Activated CD8-positive, alpha-beta memory T cell treated with anti-CD3 and anti-CD28 coated beads for 36 hours (primary cell): ENCODE results near the gene FUCA2. TPM values are rescaled to one million over a fixed set of nuclear protein-coding genes. Genes with fewer than 3 reads are reported as not detected.
"Not testable (repeated sequence)": the region's sequence is repeated elsewhere in the genome, so short reads cannot be mapped to it uniquely, and the experiment has no call there.

Experiments used
- CTCF ChIA-PET: fragments of 350-600 bp; sonication (Branson Sonifier 250); formaldehyde crosslinking; loops from one replicate; lab custom pipeline; 2021; ENCODE audit warnings: antibody characterized with exemption; lab: Charles Lee
- POLR2A ChIA-PET: fragments of 350-600 bp; sonication (Branson Sonifier 250); formaldehyde crosslinking; loops from one replicate; lab custom pipeline; 2021; ENCODE audit warnings: antibody characterized with exemption; lab: Charles Lee
- total RNA-seq, 2 experiments: library from RNA; stranded (reverse); gene quantifications; one replicate each; pipeline ENCODE4 v1.2.3, GENCODE V29; 2021

Gene FUCA2
- total RNA-seq, 2 experiments from 2014 or later, result 12.3 to 13.4 TPM

GRCh38 chr6:143506620-143507019, 4.9 kb downstream of the FUCA2 start:
- ChIA-PET CTCF (interaction anchor here (0.7 kb wide), 1 partner anchor 75 kb away, joined by 3 read pairs; no protein-coding TSS in a partner anchor), POLR2A (no interaction called here)

GRCh38 chr6:143506199-143506598, 5.3 kb downstream of the FUCA2 start:
- ChIA-PET POLR2A (no interaction called here), CTCF (interaction anchor here (0.7 kb wide), 2 partner anchors 75 to 166 kb away, joined by 3 read pairs; no protein-coding TSS in a partner anchor)

GRCh38 chr6:143505537-143505936, 6.0 kb downstream of the FUCA2 start:
- ChIA-PET POLR2A (no interaction called here), CTCF (interaction anchor here (0.5 to 1.4 kb wide), 4 partner anchors 62 to 166 kb away, joined by 3 read pairs; no protein-coding TSS in a partner anchor)

GRCh38 chr6:143505111-143505510, 6.4 kb downstream of the FUCA2 start:
- CTCF ChIA-PET, result interaction anchor here (0.9 to 1.4 kb wide), 2 partner anchors 63 to 78 kb away, joined by 3 read pairs; no protein-coding TSS in a partner anchor
- POLR2A ChIA-PET, result no interaction called here

GRCh38 chr6:143504369-143504768, 7.2 kb downstream of the FUCA2 start:
- ChIA-PET CTCF (interaction anchor here (1.4 kb wide), 1 partner anchor 77 kb away, joined by 3 read pairs; no protein-coding TSS in a partner anchor), POLR2A (no interaction called here)

- ChIA-PET POLR2A (no interaction called here), CTCF (interaction anchor here (1.4 kb wide), 1 partner anchor 10 kb away, joined by 4 read pairs; no protein-coding TSS in a partner anchor)
Observed at GRCh38 chr6:143501851-143502250, 9.7 kb downstream of the FUCA2 start.

GRCh38 chr6:143498428-143498827, 13.1 kb downstream of the FUCA2 start:
- CTCF ChIA-PET, result no interaction called here
- POLR2A ChIA-PET, result no interaction called here

GRCh38 chr6:143496974-143497373, 14.5 kb downstream of the FUCA2 start:
- CTCF ChIA-PET, result no interaction called here
- POLR2A ChIA-PET, result no interaction called here

- CTCF ChIA-PET, result interaction anchor here (1.3 kb wide), 1 partner anchor 21 kb away, joined by 3 read pairs; the partner anchor contains the start of gene FUCA2
Observed at GRCh38 chr6:143490775-143491174, 20.7 kb downstream of the FUCA2 start.

GRCh38 chr6:143490244-143490643, 21.3 kb downstream of the FUCA2 start:
- ChIA-PET POLR2A (no interaction called here), CTCF (interaction anchor here (1.3 kb wide), 1 partner anchor 22 kb away, joined by 3 read pairs; the partner anchor contains the start of gene FUCA2)

More at GRCh38 chr6:143490775-143491174, 20.7 kb downstream of the FUCA2 start:
- POLR2A ChIA-PET, result interaction anchor here (0.6 kb wide), 1 partner anchor 66 kb away, joined by 6 read pairs; no protein-coding TSS in a partner anchor

GRCh38 chr6:143486752-143487151, 24.8 kb downstream of the FUCA2 start:
- POLR2A ChIA-PET, result no interaction called here
- CTCF ChIA-PET, result no interaction called here

- ChIA-PET CTCF (no interaction called here), POLR2A (no interaction called here)
Observed at GRCh38 chr6:143485967-143486366, 25.6 kb downstream of the FUCA2 start.

GRCh38 chr6:143482593-143482992, 28.9 kb downstream of the FUCA2 start:
- ChIA-PET CTCF (no interaction called here), POLR2A (no interaction called here)

GRCh38 chr6:143478479-143479062, 32.9 kb downstream of the FUCA2 start:
- POLR2A ChIA-PET, result no interaction called here
- CTCF ChIA-PET, result no interaction called here

GRCh38 chr6:143476545-143476944, 35.0 kb downstream of the FUCA2 start:
- ChIA-PET CTCF (no interaction called here), POLR2A (no interaction called here)

- POLR2A ChIA-PET, result no interaction called here
Observed at GRCh38 chr6:143471822-143472221, 39.7 kb downstream of the FUCA2 start.

GRCh38 chr6:143468823-143469222, 42.7 kb downstream of the FUCA2 start:
- POLR2A ChIA-PET, CTCF ChIA-PET: not testable (repeated sequence)

More at GRCh38 chr6:143471822-143472221, 39.7 kb downstream of the FUCA2 start:
- CTCF ChIA-PET, result no interaction called here

GRCh38 chr6:143468026-143468425, 43.5 kb downstream of the FUCA2 start:
- CTCF ChIA-PET, result no interaction called here
- POLR2A ChIA-PET, result no interaction called here

GRCh38 chr6:143465546-143465945, 46.0 kb downstream of the FUCA2 start:
- POLR2A ChIA-PET, result no interaction called here
- CTCF ChIA-PET, result no interaction called here

GRCh38 chr6:143457563-143458359, 53.8 kb downstream of the FUCA2 start:
- ChIA-PET POLR2A (no interaction called here), CTCF (no interaction called here)
